ENCODE results near the gene ZSCAN18.

Gene ZSCAN18

GRCh38 chr19:58086825-58087710 is 11.0 kb downstream of the ZSCAN18 start:
- DNase-seq = no peak

- DNase-seq = no peak
These were observed 12.6 kb downstream of the ZSCAN18 start for GRCh38 chr19:58085348-58085875.

DNA sequence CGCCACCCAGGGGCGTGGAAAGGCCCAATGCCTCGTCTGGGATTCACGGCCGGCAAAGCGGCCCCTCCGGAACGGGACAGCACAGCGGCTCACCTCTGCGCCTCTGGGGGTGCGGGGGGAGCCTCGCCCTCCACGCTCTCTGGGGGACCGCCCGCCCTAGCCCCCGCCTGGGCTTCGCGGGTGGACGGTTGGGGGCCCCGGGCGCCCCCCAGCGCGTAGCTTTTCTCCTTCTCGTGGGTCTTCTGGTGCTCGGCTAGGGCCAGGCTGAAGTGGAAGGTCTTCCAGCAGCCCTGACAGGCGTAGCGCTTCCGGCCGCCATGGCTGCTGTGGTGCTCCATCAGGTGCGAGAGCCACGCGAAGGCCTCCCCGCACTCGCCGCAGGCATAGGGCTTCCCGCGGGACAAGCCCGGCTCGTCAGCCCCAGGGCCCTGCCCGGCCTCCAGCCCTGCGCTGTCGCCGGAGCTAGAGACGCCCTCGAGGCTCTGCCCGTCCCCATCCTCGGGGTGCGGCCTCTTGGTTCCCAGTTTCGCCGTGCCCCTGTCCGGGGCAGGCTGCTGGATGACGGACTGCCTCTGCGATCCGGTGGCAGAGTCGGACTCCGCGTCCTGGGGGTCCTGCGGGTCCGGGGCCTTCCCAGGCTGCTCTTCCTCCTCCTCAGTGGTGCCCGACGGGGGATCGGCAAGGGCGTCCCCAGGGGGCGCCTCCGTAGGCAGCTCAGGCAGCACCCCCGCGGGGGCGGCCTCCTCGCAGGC is 13.3 kb downstream of the ZSCAN18 start:
- no peak for DNase-seq

- DNase-seq = no peak
These were observed 15.0 kb downstream of the ZSCAN18 start for GRCh38 chr19:58083021-58083420.

DNA sequence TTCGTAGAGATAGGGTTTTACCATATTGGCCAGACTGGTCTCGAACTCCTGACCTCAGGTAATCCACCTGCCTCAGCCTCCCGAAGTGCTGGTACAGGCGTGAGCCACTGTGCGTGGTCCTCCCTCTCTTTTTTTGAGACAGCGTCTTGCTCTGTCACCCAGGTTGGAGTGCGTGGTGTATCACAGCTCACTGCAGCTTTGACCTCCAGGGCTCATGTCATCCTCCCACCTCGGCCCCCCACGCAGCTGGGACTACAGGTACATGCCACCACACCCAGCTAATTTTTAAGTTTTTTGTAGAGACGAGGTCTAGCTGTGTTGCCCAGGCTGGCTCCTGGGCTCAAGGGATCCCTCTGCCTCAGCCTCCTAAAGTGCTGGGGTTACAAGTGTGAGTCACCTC is 18.2 kb downstream of the ZSCAN18 start:
- DNase-seq = no peak

DNA sequence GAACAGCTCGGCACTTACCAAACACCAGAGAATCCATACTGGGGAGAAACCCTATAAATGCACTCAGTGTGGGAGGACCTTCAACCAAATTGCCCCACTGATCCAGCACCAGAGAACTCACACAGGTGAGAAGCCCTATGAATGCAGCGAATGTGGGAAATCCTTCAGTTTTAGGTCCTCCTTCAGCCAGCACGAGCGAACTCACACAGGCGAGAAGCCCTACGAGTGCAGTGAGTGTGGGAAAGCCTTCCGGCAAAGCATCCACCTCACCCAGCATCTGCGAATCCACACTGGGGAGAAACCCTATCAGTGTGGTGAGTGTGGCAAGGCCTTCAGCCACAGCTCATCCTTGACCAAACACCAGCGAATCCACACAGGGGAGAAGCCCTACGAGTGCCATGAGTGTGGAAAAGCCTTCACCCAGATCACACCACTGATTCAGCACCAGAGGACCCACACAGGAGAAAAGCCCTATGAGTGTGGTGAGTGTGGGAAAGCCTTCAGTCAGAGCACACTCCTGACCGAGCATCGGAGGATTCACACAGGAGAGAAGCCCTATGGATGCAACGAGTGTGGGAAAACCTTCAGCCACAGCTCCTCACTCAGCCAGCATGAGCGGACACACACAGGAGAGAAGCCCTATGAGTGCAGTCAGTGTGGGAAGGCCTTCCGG is 30.7 kb downstream of the ZSCAN18 start:
- no peak for DNase-seq

DNA sequence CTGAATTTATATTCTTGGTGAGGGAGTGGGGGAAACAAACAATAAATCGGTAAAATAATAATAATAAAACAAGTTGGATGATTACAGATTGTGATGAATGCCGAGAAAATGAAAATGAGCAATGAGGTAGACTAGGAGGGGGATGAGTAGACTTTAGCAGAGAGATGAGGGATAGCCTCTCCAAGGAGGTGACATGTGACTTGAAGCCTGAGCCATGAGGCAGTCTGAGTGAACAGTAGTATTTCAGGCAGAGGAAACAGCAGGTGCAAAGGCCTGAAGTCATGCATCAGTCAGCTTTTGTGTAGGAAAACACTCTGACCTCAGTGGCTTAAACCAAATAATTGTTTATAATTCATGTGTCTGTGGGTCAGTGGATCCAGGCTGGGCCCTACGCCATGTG is 34.3 kb downstream of the ZSCAN18 start:
- no peak for DNase-seq

DNA sequence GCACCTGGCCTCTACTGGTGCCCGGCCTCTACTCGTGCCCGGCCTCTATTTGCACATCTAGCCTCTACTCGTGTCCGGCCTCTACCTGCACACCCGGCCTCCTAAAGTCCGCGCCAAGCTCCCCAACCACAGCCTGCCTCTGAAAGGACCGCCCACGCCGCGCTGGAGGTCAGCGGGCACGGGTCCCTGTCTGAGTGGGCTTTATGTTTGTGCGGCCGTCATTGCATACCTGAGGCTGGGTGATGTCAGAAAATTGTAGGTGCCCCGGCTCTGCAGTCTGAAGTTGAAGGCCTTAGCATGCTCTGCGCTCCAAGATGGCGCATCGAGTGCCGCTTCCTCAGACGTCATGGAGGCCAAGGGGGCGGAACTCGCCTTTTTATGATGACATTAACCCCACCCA is 37.8 kb downstream of the ZSCAN18 start:
- no peak for DNase-seq

DNA sequence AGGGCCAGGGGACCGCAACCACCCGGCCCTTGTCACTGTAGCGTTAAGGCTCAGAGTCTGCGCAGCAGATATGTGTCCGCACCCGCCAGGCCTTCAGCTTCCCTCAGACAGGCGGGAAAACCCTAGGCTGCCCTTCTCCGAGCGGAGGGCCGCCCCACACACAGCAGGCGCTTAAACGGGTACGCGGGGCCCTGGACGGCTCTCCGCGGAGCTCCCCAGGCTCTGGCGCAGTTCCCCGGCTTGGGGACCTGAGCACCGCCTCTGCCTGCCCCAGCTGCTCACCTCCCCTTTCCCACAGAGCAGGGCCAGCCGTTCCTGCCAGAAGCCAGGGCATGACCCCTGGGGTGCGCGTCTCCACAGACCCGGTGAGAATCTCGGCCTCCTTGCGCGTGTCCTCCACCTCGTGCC is 38.4 kb downstream of the ZSCAN18 start:
- DNase-seq = no peak

DNA sequence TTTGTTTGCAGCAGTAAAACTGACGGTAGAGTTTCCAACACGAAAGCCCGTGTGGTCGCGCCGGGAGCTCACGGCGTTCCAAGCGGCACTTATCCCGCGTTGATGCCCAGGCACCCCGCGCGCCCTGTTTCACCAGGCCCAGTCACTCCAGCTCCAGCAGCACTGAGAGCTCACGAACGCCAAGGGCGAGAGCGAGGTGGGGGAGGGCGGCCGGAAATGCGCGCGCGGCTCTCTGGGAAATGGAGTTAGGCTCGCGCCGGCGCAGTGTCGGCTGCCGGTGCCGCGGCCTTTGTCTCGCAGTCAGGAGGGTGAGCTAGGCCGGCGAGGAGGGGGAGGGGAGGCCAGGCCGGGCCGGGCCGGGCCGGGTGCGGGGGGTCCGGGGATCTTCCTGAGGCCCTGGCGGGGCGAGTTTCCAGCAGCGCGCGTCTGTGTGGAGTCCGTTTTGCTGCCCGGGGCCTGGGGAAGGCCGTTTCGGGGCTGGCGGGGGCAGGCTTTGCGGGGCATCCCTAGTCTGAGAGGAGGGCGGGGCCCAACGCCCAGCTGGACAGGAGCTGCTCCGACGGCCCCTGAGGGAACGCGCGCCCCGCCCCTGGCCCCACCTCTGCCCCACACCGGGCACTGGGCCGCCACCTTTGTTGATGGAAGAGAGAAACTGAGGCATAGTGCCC is 38.9 kb downstream of the ZSCAN18 start, which contains the start of gene ZNF135:
TSS of gene ZNF135 (plus strand) at position 280 of the 668 bp plus-strand sequence. CDS start 721 bp downstream, outside the sequence.
- DNase-seq = peak; percentile 34

DNA sequence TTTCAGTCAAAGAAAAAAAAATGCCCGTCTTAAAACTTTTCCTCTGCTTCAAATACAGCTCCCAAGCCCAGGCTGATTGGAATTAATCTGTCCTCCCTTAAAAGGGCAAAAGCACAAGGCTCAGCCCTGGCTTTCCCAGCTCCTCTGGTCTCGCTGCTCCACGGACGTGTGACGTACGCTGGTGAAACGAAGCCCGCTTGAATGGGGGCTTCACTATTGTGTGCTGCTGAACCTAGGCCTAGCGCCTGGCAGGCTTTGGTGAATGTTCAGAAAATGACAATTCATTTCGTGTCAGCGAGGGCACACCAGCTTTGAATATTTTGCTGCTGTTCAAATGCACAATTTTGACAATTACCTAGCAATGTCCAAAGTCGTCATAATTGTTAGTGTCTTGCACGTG is 39.6 kb downstream of the ZSCAN18 start:
- DNase-seq = no peak

GRCh38 chr19:58056861-58057260 is 41.2 kb downstream of the ZSCAN18 start:
- DNase-seq = no peak

GRCh38 chr19:58056261-58056660 is 41.8 kb downstream of the ZSCAN18 start:
- no peak for DNase-seq

DNA sequence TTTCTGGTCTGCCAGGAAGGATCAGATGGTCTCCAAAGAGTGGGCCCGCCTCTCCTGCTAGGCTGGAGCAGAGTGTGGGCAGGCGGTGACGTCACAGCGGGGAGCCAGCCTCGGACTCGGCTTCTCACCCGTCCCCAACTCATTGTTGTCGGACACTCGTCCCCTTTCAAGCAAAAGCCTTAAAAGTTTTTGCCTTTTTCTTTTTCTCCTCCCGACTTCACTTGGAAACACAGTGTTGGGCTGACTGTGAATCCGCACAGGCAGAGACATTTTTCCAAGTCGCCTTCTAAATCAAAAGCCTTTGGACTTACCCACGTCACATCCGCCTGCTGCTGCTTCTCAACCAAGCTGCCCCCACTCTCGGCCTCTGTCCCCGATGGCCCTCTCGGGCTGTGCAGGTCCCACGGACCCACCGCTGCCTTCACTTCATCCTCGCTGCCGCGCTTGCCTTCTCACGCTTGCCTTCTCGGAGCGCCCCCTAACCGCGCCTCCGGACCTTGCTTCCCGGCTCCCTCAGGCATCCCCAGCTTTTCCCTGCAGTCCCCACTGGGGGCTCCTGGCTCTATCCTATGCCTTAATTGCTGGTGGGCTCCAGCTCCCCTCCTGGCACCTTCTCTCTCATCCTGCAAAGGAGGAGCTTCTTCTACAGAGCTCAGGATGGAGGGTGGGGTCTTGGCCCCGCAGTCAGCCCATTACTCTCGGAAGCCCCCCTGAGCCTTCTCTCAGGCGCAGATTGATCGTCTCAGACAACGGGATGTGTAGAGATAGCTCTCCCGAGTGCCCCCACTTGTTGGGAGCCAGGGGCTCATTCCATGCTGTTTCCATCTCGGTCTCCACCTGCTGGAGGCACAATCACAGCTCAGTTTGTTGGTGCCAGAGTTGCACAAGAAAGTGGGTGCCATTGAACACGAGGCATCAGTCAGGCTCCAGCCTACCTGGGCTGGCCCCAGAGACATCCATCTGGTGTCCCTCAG is 42.8 kb downstream of the ZSCAN18 start:
- DNase-seq = no peak

DNA sequence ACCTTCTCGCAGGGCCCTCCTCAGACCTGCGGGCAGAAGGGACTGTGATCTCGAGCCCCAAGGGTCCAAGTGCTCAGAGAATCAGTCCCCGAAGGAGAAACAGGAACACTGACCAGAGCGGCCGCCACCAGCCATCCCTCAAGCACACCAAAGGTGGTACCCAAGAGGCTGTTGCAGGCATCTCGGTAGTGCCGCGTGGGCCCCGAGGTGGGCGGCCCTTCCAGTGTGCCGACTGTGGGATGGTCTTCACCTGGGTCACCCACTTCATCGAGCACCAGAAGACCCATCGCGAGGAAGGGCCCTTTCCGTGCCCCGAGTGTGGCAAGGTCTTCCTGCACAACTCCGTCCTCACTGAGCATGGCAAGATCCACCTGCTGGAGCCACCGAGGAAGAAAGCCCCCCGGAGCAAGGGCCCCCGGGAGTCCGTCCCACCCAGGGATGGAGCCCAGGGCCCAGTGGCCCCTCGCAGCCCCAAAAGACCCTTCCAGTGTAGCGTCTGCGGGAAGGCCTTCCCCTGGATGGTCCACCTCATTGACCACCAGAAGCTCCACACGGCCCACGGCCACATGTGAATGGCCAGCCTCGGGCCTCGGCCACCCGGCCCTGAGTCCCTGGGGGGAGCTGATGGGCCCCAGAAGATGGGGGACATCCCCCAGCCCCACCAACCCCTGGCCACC is 44.4 kb downstream of the ZSCAN18 start:
- DNase-seq = no peak

DNA sequence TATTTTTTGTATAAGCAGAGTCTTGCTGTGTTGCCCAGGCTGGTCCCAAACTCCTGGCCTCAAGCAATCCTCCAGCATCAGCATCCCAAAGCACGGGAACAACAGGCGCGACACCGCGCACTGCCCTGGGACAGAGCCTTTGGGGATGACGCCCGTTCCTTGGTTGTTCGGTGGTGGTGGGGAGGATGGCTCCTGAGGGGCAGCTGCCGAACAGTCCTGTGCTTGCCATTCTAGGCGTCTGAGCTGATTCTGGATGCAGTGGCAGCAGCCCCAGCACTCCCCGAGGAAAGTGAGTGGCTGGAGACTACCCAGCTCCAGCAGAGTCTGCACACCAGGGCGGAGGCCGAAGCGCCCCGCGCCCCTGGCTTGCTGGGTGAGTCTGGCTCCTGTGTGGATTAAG is 45.8 kb downstream of the ZSCAN18 start:
- no peak for DNase-seq

DNA sequence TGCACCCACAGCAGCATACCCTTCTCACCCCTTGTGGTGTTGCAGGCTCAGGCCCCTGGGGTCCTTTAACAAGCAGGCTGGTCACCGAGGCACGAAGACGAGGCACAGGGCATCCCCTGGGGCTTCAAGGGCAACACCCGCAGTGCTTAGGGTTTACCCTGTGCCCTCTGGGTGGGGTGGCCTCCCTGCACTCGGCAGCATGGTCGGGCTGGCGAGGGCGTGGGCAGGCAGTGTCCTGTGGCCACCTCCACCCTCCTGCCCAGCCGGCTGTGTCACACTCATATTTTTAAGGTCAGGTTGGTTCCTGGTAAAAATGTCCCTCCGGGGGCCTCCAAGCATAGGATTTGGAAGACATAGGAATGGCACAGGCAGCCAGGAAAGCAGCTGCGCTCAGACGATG is 50.4 kb downstream of the ZSCAN18 start:
- no peak for DNase-seq

- no peak for DNase-seq
These were observed 51.2 kb downstream of the ZSCAN18 start for GRCh38 chr19:58046856-58047255.

- no peak for DNase-seq
These were observed 52.5 kb downstream of the ZSCAN18 start for GRCh38 chr19:58045411-58046050.

- no peak for DNase-seq
These were observed 53.1 kb downstream of the ZSCAN18 start for GRCh38 chr19:58044886-58045285.

Data from NCI-H524 treated with DMSO at 0.1 percent for 48 hours (cell line).